B cell (primary cell): ENCODE results near the gene ELMO3. TPM values are rescaled to one million over a fixed set of nuclear protein-coding genes. Genes with fewer than 3 reads are reported as not detected.

Experiments used
- ATAC-seq: fragments of 200-7000 bp; cut with Tn5 transposase; one replicate; pipeline ENCODE4 v1.10.0; 2021; ENCODE audit warnings: low read depth, mild to moderate bottlenecking, moderate number of reproducible peaks, moderate library complexity
- CTCF ChIA-PET: fragments of 350-600 bp; sonication (Branson Sonifier 250); formaldehyde crosslinking; loops from one replicate; lab custom pipeline; 2021; ENCODE audit warnings: antibody characterized with exemption, inconsistent platforms; lab: Charles Lee
- POLR2A ChIA-PET: fragments of 350-600 bp; sonication (Branson Sonifier 250); formaldehyde crosslinking; loops from one replicate; lab custom pipeline; 2021; ENCODE audit warnings: antibody characterized with exemption; lab: Charles Lee
- DNase-seq: peaks from one replicate; pipeline ENCODE4 v3.0.0; 2013
- H2AFZ ChIP-seq: 2 replicates; pipeline ENCODE4 v1.6.1; 2012; ENCODE audit warnings: mild to moderate bottlenecking, low read depth, low read length; ENCODE audit not compliant: insufficient read depth, poor library complexity, severe bottlenecking
- H3K27ac ChIP-seq, 2 donors: 1 replicate in 1 of 2; 2 replicates in 1 of 2; pipeline ENCODE4 v1.5.1; 2012 to 2013; ENCODE audit warnings: low read length in 2 of 2, mild to moderate bottlenecking in 2 of 2, moderate library complexity in 1 of 2
- H3K27me3 ChIP-seq, 4 experiments: fragments of 200-600 bp in 1 of 4; sonication (generic) in 1 of 4; replicated peaks in 1 of 4; 1 replicate in 2 of 4; 2 replicates in 2 of 4; pipeline versions ENCODE4 v1.6.1 to v1.7.0; 2013 to 2016; ENCODE audit warnings: low read length in 3 of 4, mild to moderate bottlenecking in 2 of 4, mixed read lengths in 1 of 4, moderate library complexity in 1 of 4; ENCODE audit not compliant: insufficient read depth in 4 of 4, control insufficient read depth in 3 of 4; ENCODE audit errors: control extremely low read depth in 1 of 4
- H3K36me3 ChIP-seq, 2 experiments: replicated peaks in 1 of 2; 1 replicate in 1 of 2; 2 replicates in 1 of 2; pipeline versions ENCODE4 v1.6.1 to v1.7.1; 2013; ENCODE audit warnings: low read length in 1 of 2; ENCODE audit not compliant: insufficient read depth in 2 of 2, control insufficient read depth in 1 of 2; ENCODE audit errors: control extremely low read depth in 1 of 2, extremely low read depth in 1 of 2
- H3K4me1 ChIP-seq, 2 donors: fragments of 200-600 bp in 1 of 2; sonication (generic) in 1 of 2; 1 replicate in 1 of 2; 2 replicates in 1 of 2; pipeline versions ENCODE4 v1.5.1 to v1.6.1; 2013 to 2017; ENCODE audit warnings: low read length in 2 of 2; ENCODE audit not compliant: control insufficient read depth in 2 of 2, insufficient read depth in 2 of 2
- H3K4me2 ChIP-seq: replicated peaks from 2 replicates; pipeline ENCODE3; 2012; ENCODE audit warnings: mild to moderate bottlenecking, low read depth, low read length; ENCODE audit not compliant: poor library complexity, severe bottlenecking
- H3K4me3 ChIP-seq, 5 experiments: fragments of 200-600 bp in 1 of 5; sonication (generic) in 1 of 5; 1 replicate in 3 of 5; 2 replicates in 2 of 5; pipeline versions ENCODE4 v1.5.1 to v1.7.0; 2011 to 2016; ENCODE audit warnings: low read length in 4 of 5, mild to moderate bottlenecking in 4 of 5, low read depth in 2 of 5, control low read depth in 1 of 5, moderate library complexity in 1 of 5; ENCODE audit not compliant: insufficient read depth in 1 of 5; ENCODE audit errors: control extremely low read depth in 1 of 5, extremely low read depth in 1 of 5
- H3K79me2 ChIP-seq: fragments of 200-600 bp; sonication (generic); one replicate; pipeline ENCODE4 v1.6.0; 2016; ENCODE audit warnings: low read length; ENCODE audit not compliant: control insufficient read depth, insufficient read depth
- H3K9ac ChIP-seq: fragments of 200-600 bp; sonication (generic); 2 replicates; pipeline ENCODE4 v1.6.1; 2017; ENCODE audit warnings: mild to moderate bottlenecking, low read length, moderate library complexity
- H3K9me3 ChIP-seq, 3 donors: one replicate each; pipeline versions ENCODE4 v1.6.1 to v1.7.1; 2013; ENCODE audit warnings: low read length in 2 of 3; ENCODE audit not compliant: control insufficient read depth in 2 of 3, insufficient read depth in 1 of 3; ENCODE audit errors: control extremely low read depth in 1 of 3
- H4K20me1 ChIP-seq: 2 replicates; pipeline ENCODE4 v1.6.0; 2012; ENCODE audit warnings: mild to moderate bottlenecking, low read length; ENCODE audit not compliant: insufficient read depth, control insufficient read depth, poor library complexity, severe bottlenecking
- H3K27ac Mint-ChIP-seq: one replicate; pipeline ENCODE4 v1.8.0; 2021; ENCODE audit warnings: mixed read lengths
- H3K27me3 Mint-ChIP-seq: one replicate; pipeline ENCODE4 v1.8.0; 2021; ENCODE audit warnings: mixed read lengths
- H3K4me1 Mint-ChIP-seq: one replicate; pipeline ENCODE4 v1.8.0; 2021; ENCODE audit warnings: mixed read lengths
- H3K4me3 Mint-ChIP-seq: one replicate; pipeline ENCODE4 v1.8.0; 2021; ENCODE audit warnings: mixed read lengths
- H3K9me3 Mint-ChIP-seq: one replicate; pipeline ENCODE4 v1.8.0; 2022; ENCODE audit warnings: mixed read lengths; ENCODE audit not compliant: insufficient read depth
- CTCF ChIP-seq: fragments of 200-600 bp; IDR thresholded peaks from one replicate; pipeline ENCODE4 v1.8.0; 2022; ENCODE audit warnings: antibody characterized with exemption, mild to moderate bottlenecking
- EZH2 ChIP-seq: IDR thresholded peaks from 2 replicates; pipeline ENCODE4 v1.6.1; 2012; ENCODE audit warnings: borderline replicate concordance, low read depth, mild to moderate bottlenecking, moderate library complexity, low read length; ENCODE audit not compliant: insufficient read depth, poor library complexity, severe bottlenecking
- WGBS: methylation state at CpG from one replicate; pipeline ENCODE4 v1.1.5; 2013; ENCODE audit warnings: missing lambda C conversion rate; ENCODE audit not compliant: insufficient coverage; 5-methylcytosine and 5-hydroxymethylcytosine counted together
- intact Hi-C: fragments of 100-400 bp; cut with micrococcal nuclease; formaldehyde crosslinking; loops from one replicate; pipeline ENCODE4 v1.10.0; 2022
- polyA plus RNA-seq: library from polyadenylated mRNA; depleted of rRNA; stranded (reverse); fragments of >200 nt; gene quantifications from 2 replicates; pipeline ENCODE4 v1.2.3, GENCODE V29; 2012
- total RNA-seq, 2 donors: library from RNA; stranded (reverse); fragments of 120-200 nt in 1 of 2; gene quantifications; 1 replicate in 1 of 2; 2 replicates in 1 of 2; pipeline versions ENCODE4 v1.2.3 to v1.2.4, GENCODE V29; 2013 to 2022

The ELMO3 gene
- total and polyA plus RNA-seq, 2 donors (not counting 1 experiment from before 2014, with no cell fraction given): 9.1 to 9.6 TPM

GRCh38 chr16:67233596-67233995 lies 34.7 kb downstream of the ELMO3 start:
- H3K9me3 ChIP-seq: no peaks in the 10 kb centered on the region
- H3K9me3 Mint-ChIP-seq: no peaks in the 10 kb centered on the region
- CTCF ChIA-PET: interaction anchor here (1.4 to 1.5 kb wide), 2 partner anchors 12 to 78 kb away, joined by 3 to 4 read pairs; no protein-coding TSS in a partner anchor
- H3K4me2 ChIP-seq: no peak overlapping the region
- WGBS: 92% methylated on average over 6 of the region's 7 CpGs
- TF ChIP-seq CTCF: no peak
- TF ChIP-seq EZH2: no peak
- H3K4me1 Mint-ChIP-seq: no peaks in the 10 kb centered on the region
- no peak overlapping the region for H2AFZ ChIP-seq
- H3K27me3 ChIP-seq: no peaks in the 10 kb centered on the region
- peaks cover 0 to 62% of the 10 kb centered on the region in 2 experiments for H3K36me3 ChIP-seq
- H4K20me1 ChIP-seq: peaks cover 5% of the 10 kb centered on the region
- DNase-seq (no peak), ATAC-seq (no peak)
- H3K27ac ChIP-seq: no peak overlapping the region
- no peak overlapping the region for H3K9ac ChIP-seq
- POLR2A ChIA-PET: interaction anchor here (0.7 kb wide), 1 partner anchor 295 kb away, joined by 3 read pairs; the partner anchor contains the start of gene RIPOR1
- H3K4me1 ChIP-seq: no peaks in the 10 kb centered on the region
- H3K27me3 Mint-ChIP-seq: no peaks in the 10 kb centered on the region
- no peak overlapping the region for H3K27ac Mint-ChIP-seq
- peaks cover 6% of the 10 kb centered on the region for H3K79me2 ChIP-seq
- H3K4me3 ChIP-seq: no peak overlapping the region
- intact Hi-C loops: no loop called here
- H3K4me3 Mint-ChIP-seq: no peak overlapping the region

DNA sequence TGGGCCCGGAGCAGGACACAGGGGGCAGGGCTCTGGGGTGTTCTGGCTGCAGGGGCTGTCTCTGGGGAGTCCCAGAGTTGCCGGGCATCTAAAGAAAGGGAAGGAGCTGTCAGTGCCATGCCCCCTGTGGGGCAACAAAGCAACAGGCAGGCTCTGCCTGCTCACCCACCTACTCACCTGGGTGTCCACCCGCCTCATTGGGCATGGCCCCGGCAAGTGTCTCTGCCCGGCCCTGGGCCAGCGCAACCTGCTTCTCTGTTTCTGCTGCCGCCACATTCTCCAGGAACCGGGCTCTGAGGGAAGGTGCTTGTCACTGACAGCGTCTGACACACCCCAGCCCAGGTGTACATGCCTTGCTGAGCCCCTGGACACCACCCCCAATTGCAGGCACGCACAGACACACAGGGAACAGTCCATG lies 35.3 kb downstream of the ELMO3 start:
- ChIA-PET POLR2A (no interaction called here), CTCF (interaction anchor here (1.5 kb wide), 1 partner anchor 11 kb away, joined by 4 read pairs; no protein-coding TSS in a partner anchor)
- no peak overlapping the region for H3K4me3 ChIP-seq
- TF ChIP-seq CTCF (no peak), EZH2 (no peak)
- H3K9me3 Mint-ChIP-seq: no peaks in the 10 kb centered on the region
- H3K4me1 Mint-ChIP-seq: no peaks in the 10 kb centered on the region
- no peaks in the 10 kb centered on the region for H3K4me1 ChIP-seq
- peaks cover 0 to 62% of the 10 kb centered on the region in 2 experiments for H3K36me3 ChIP-seq
- 98% methylated on average over 10 of the region's 10 CpGs for WGBS
- H4K20me1 ChIP-seq: no peaks in the 10 kb centered on the region
- H3K79me2 ChIP-seq: peaks cover 4% of the 10 kb centered on the region
- no peak overlapping the region for H3K4me3 Mint-ChIP-seq
- intact Hi-C loops: no loop called here
- no peak for ATAC-seq
- no peaks in the 10 kb centered on the region for H3K27me3 ChIP-seq
- no peak overlapping the region for H3K9ac ChIP-seq
- H3K9me3 ChIP-seq: no peaks in the 10 kb centered on the region
- H3K4me2 ChIP-seq: no peak overlapping the region
- no peak overlapping the region for H2AFZ ChIP-seq
- DNase-seq: no peak
- H3K27me3 Mint-ChIP-seq: no peaks in the 10 kb centered on the region
- no peak overlapping the region for H3K27ac ChIP-seq
- H3K27ac Mint-ChIP-seq: no peak overlapping the region
